ENCODE data around the gene GTF2B.
"Not testable (repeated sequence)": the region's sequence is repeated elsewhere in the genome, so short reads cannot be mapped to it uniquely, and the experiment has no call there.

The GTF2B gene

DNA sequence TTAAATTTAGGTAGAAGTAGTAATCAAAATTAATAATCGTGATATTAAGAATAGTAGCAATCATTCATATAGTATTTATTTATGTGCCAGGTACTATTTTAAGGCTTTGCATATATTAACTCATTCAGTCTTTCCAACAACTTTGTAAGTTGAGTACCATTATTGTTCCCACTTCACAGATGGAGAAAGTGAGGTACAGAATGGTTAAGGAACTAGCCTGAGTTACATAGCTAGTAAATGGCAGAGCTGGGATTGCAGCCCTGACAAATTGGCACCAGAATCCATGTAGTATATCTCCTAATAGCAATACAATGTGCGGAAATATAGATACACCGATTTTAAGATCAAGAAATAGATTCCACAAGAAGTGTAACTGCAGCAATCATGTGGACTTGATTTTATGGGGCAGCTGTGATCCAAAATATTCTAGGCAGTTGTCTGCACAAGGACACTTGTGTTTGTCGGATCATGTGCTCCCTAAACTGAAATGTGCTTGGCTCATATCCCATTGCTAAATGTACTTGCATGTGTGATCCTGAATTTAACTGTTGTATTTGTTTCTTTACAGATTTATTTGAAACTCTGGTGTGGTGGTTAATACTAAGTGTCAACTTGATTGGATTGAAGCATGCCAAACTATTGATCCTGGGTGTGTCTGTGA is 5.8 kb upstream of the GTF2B start:
- DNase-seq = no peak
- H3K27ac Mint-ChIP-seq = no peak overlapping the region
- no peaks in the 10 kb centered on the region for H3K27me3 Mint-ChIP-seq
- no peak overlapping the region for H3K4me3 Mint-ChIP-seq
- peaks cover 2% of the 10 kb centered on the region for H3K4me1 Mint-ChIP-seq (ENCODE audit: low read depth)
- H3K36me3 Mint-ChIP-seq (ENCODE audit: low read depth) = no peaks in the 10 kb centered on the region
- H3K9me3 Mint-ChIP-seq = peaks cover 1% of the 10 kb centered on the region

DNA sequence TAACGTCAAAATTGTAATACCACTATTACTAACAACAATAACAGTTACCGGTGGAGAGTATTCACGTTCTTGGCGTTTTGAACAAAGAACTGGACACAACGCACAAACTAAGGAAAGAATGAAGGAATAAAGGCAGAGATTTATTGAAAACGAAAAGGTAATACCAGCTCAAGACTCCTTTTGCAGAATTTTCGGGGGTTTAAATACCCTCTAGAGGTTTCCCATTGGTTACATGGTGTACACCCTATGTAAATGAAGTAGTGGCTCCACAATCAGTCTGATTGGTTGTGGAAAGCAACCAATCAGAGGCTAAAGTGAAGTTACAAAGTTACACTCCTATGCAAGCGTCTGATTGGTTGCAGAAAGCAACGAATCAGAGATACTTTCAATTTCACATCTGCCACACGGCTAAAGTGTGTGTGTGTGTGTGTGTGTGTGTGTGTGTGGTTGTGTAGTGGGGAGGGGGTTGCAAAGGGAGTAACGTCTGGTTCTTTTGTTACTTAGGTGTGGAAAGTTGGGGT is 1.1 kb upstream of the GTF2B start:
- DNase-seq = no peak
- Mint-ChIP-seq H3K4me3 (peak overlapping the region; percentile 95), H3K4me1 (ENCODE audit: low read depth) (peaks cover 36% of the 10 kb centered on the region), H3K36me3 (ENCODE audit: low read depth) (peaks cover 30% of the 10 kb centered on the region), H3K27me3 (no peaks in the 10 kb centered on the region), H3K9me3 (peaks cover 2% of the 10 kb centered on the region), H3K27ac (peak overlapping the region; percentile 96)

DNA sequence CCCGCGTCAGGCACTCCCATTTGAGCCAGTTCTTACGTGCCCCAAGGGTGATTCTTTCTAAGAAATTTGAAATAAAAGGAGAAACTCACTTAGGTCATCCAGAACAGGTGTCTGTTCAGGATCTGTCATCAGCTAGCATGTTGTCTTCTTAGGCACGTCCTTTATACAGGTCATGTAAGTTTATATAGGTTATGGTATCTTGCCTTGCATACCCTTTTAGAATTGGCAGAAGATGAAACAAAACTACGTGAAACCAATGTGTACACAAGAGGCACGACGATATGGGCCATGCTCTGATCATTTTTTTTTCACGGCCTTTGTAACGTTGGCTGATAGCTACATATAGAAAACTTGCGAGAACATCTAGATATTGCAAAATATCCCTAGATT is 579 bp upstream of the GTF2B start:
- no peak for DNase-seq
- Mint-ChIP-seq H3K4me3 (peak overlapping the region; percentile 95), H3K9me3 (peaks cover 2% of the 10 kb centered on the region), H3K27ac (peak overlapping the region; percentile 96), H3K4me1 (ENCODE audit: low read depth) (peaks cover 40% of the 10 kb centered on the region), H3K27me3 (no peaks in the 10 kb centered on the region), H3K36me3 (ENCODE audit: low read depth) (peaks cover 35% of the 10 kb centered on the region)

DNA sequence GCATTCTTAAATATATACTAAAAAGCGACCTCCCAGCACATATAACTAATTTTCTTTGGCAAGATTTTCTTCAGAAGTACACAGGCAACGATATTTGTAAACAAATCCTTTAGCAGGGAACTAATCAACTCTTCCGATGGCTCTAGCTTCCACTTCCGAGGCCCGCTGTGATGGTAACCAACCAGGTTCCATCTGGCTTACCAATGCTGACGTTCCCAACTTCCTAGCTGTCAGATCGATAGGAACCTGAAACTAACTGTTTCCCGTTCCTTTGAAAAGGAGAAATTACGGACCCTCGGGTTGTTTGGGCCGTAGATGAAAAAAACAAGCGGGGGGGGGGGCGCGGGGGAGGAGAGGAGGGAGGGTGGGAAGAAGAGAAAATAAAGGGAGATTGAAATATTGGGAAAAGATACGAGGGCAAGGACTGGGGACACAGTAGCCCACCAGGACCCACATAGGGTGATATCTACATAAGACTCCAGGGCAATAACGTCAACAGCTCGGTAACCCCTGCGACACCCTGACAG is 513 bp downstream of the GTF2B start:
- no peaks in the 10 kb centered on the region for H3K27me3 Mint-ChIP-seq
- peak overlapping the region; percentile 95 for H3K4me3 Mint-ChIP-seq
- peak overlapping the region; percentile 96 for H3K27ac Mint-ChIP-seq
- DNase-seq = no peak
- H3K9me3 Mint-ChIP-seq = peaks cover 2% of the 10 kb centered on the region
- peaks cover 46% of the 10 kb centered on the region for H3K36me3 Mint-ChIP-seq (ENCODE audit: low read depth)
- H3K4me1 Mint-ChIP-seq (ENCODE audit: low read depth) = peaks cover 43% of the 10 kb centered on the region

DNA sequence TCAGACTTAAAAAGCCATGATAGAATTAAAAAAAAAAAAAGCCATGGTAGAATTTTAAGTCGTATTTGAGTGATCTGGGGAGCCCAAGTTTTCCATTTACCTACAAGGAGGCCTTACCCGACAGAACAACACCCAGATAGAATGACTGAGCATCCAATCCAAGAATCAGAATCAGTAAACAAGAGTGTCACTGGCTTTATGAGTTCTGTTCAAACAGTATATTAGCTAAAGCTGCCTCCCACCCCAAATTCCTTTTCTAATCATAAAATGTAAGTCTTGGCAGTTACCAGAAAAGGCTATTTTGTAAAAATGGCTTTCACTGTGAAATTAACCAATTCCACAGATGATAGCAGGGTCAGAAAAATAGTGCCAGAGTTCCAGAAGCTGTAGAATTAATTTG is 1.2 kb downstream of the GTF2B start:
- Mint-ChIP-seq H3K4me3 (peak overlapping the region; percentile 95), H3K36me3 (ENCODE audit: low read depth) (peaks cover 51% of the 10 kb centered on the region), H3K27ac (peak overlapping the region; percentile 96), H3K27me3 (no peaks in the 10 kb centered on the region), H3K4me1 (ENCODE audit: low read depth) (peaks cover 43% of the 10 kb centered on the region), H3K9me3 (peaks cover 2% of the 10 kb centered on the region)
- DNase-seq = no peak

DNA sequence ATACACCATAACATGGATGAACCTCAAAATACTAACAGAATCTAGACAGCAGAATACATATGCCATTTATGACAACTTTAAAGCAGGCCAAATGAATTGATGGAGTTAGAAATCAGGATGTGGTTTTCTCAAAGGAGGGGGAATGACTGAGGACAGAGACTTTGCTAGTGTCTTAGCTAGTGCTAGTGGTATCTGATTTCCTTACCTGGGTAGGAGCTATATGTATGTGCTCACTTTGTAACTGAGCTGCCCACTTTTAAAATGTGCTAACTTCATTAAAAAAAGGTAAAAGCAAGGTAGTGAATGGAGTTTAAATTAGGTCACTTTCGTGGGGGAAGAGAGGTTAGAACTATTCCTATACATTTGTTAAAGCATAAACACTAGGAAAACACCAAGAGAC is 2.6 kb downstream of the GTF2B start:
- Mint-ChIP-seq H3K9me3 (peaks cover 2% of the 10 kb centered on the region), H3K36me3 (ENCODE audit: low read depth) (peaks cover 64% of the 10 kb centered on the region), H3K27me3 (no peaks in the 10 kb centered on the region), H3K4me3 (peak overlapping the region; percentile 32), H3K27ac (peak overlapping the region; percentile 77), H3K4me1 (ENCODE audit: low read depth) (peaks cover 54% of the 10 kb centered on the region)
- no peak for DNase-seq

DNA sequence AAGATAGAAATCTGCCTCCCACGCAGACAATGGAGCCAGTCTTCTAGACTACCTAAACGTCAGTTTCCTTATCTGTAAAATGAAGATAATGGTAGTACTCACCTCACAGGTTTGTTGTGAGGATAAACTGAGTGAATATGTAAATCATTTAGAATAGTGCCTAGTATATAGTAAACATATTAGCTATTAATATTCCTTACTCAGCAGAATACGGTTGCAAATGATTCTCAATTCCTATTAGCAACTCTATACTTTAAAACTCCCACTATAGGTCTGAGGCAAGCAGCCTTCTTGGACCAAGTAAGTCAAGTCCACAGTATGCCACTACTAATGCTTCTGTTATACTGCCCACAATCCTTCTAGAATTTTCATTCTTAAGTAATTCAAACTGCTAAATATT is 5.4 kb downstream of the GTF2B start:
- no peak overlapping the region for H3K4me3 Mint-ChIP-seq
- no peaks in the 10 kb centered on the region for H3K9me3 Mint-ChIP-seq
- peaks cover 84% of the 10 kb centered on the region for H3K36me3 Mint-ChIP-seq (ENCODE audit: low read depth)
- H3K27me3 Mint-ChIP-seq = no peaks in the 10 kb centered on the region
- DNase-seq = no peak
- H3K27ac Mint-ChIP-seq = peak overlapping the region; percentile 2
- peaks cover 70% of the 10 kb centered on the region for H3K4me1 Mint-ChIP-seq (ENCODE audit: low read depth)

DNA sequence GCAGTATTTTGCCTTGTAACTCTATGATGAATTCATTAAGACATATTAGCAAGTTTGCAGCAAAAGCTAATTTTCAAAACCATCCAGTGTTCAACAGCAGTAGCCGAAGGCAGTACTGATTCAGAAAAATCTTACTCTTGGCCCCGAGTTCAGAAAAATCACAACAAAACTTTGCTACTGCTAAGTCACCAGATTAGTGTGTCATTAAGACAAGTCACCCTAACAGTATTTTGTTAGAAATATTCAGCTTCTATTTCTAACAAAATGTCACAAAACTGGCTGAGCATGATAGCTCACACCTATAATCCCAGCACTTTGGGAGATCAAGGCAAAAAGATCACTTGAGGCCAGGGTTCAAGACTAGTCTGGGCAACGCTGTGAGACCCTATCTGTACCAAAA is 8.2 kb downstream of the GTF2B start:
- H3K9me3 Mint-ChIP-seq = no peaks in the 10 kb centered on the region
- H3K4me1 Mint-ChIP-seq (ENCODE audit: low read depth) = peaks cover 61% of the 10 kb centered on the region
- no peak overlapping the region for H3K4me3 Mint-ChIP-seq
- H3K27me3 Mint-ChIP-seq = no peaks in the 10 kb centered on the region
- DNase-seq = no peak
- peak overlapping the region; percentile 15 for H3K27ac Mint-ChIP-seq
- peaks cover 80% of the 10 kb centered on the region for H3K36me3 Mint-ChIP-seq (ENCODE audit: low read depth)

DNA sequence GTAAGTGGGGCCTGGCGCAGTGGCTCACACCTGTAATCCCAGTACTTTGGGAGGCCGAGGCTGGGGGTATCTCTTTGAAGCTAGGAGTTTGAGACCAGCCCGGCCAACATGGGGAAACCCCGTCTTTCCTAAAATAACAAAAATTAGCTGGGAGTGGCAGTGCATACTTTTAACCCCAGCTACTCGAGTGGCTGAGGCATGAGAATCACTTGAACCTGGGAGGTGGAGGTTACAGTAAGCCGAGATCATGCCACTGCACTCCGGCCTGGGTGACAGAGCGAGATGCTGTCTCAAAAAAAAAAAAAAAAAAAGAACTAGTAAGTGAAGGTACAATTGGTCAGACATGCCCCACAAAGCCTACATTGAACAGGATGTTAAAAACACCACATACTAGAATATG is 10.7 kb downstream of the GTF2B start:
- H3K9me3 Mint-ChIP-seq, H3K4me3 Mint-ChIP-seq, H3K27me3 Mint-ChIP-seq, DNase-seq: not testable (repeated sequence)
- Mint-ChIP-seq H3K4me1 (ENCODE audit: low read depth) (peaks cover 61% of the 10 kb centered on the region), H3K36me3 (ENCODE audit: low read depth) (peaks cover 67% of the 10 kb centered on the region), H3K27ac (peak overlapping the region; percentile 55)

DNA sequence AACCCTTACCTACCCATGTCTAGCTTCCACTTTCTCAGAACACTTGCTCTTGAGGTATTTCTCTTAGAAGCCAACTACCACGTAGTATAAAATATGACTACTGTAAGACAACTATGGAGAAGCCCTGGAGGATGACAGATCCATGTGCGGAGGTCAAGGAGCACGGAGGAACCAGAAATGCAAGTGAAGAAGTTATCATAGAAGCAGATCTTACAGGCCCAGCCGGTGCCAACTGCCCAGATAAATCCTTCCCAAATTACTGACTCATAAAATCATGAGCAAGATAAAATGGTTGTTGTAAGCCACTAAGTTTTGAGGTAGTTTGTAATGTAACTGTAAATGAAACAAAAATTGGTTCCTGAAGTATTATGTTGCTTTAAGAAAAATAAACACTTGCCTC is 12.6 kb downstream of the GTF2B start:
- Mint-ChIP-seq H3K4me1 (ENCODE audit: low read depth) (peaks cover 65% of the 10 kb centered on the region), H3K27ac (peak overlapping the region; percentile 30), H3K4me3 (no peak overlapping the region), H3K27me3 (no peaks in the 10 kb centered on the region), H3K36me3 (ENCODE audit: low read depth) (peaks cover 62% of the 10 kb centered on the region), H3K9me3 (no peaks in the 10 kb centered on the region)
- no peak for DNase-seq

DNA sequence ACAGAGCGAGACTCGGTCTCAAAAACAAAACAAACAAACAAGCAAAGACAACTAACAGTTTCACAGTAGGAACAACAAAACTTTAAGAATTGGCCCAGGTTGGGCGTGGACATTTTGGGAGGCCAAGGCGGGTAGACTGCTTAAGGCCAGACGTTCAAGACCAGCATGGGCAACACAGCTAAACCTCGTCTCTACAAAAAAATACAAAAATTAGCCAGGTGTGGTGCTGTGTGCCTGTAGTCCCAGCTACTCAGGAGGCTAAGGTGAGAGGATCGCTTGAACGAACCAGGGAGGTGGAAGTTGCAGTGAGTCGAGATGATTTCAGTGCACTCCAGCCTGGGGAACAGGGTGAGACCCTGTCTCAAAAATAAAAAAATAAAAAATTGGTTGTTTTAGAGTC is 13.5 kb downstream of the GTF2B start:
- H3K27ac Mint-ChIP-seq = peak overlapping the region; percentile 44
- peaks cover 59% of the 10 kb centered on the region for H3K36me3 Mint-ChIP-seq (ENCODE audit: low read depth)
- no peak for DNase-seq
- H3K27me3 Mint-ChIP-seq = no peaks in the 10 kb centered on the region
- H3K4me3 Mint-ChIP-seq = no peak overlapping the region
- peaks cover 60% of the 10 kb centered on the region for H3K4me1 Mint-ChIP-seq (ENCODE audit: low read depth)
- no peaks in the 10 kb centered on the region for H3K9me3 Mint-ChIP-seq

DNA sequence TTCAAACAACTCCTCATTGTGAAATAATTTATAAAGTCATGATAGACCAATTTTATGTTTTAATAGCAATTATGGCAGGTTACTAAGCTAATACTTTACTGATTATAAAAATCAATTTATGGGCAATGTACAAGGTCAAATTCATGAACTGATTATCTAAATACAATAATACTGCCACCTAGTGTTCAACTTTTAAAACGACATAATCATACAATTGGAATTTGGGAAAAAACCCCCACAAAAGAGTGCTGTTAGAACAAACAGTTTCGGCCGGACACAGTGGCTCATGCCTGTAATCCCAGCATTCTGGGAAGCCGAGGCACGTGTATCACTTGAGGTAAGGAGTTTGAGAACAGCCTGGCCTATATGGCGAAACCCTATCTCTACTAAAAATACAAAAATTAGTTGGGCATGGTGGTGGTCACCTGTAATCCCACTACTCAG is 14.0 kb downstream of the GTF2B start:
- Mint-ChIP-seq H3K27me3 (no peaks in the 10 kb centered on the region), H3K4me3 (no peak overlapping the region), H3K36me3 (ENCODE audit: low read depth) (peaks cover 59% of the 10 kb centered on the region), H3K4me1 (ENCODE audit: low read depth) (peaks cover 60% of the 10 kb centered on the region), H3K27ac (peak overlapping the region; percentile 44), H3K9me3 (no peaks in the 10 kb centered on the region)
- DNase-seq = peak; percentile 39

DNA sequence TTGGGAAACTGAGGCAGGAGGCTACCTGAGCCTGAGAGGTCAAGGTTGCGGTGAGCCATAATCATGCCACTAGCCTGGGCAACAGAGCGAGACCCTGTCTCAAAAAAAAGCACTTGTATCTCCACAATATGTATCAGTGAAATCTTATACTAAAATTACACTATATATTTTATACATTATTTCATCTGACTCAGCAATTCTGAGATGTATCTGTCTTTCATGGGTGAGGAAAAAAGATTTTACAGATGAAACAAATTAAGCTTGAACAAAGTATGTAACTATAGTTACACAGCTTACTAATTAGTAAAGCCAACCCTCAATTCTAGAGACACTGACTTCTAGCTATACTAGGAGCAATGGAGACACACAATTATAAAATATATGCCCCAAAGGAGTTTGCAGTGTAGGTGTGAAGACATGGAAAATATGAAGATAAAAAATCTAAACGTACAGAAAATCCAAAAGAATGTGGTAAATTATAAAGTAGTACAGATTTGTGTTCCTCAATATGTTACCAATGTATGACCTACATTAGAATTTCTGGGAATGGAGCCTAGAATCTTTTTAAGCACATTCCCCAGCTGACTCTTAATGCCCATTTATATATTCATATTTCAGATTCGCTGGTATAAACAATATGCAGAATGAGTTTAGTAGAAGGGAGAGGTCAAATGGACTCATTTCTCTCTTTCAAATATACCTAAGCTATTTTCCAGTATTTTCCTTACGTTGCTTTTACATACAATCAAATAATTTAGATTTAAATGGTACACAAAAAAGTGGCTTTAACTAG is 14.6 kb downstream of the GTF2B start:
- Mint-ChIP-seq H3K36me3 (ENCODE audit: low read depth) (peaks cover 54% of the 10 kb centered on the region), H3K27ac (no peak overlapping the region), H3K9me3 (no peaks in the 10 kb centered on the region), H3K4me3 (no peak overlapping the region), H3K27me3 (no peaks in the 10 kb centered on the region), H3K4me1 (ENCODE audit: low read depth) (peaks cover 54% of the 10 kb centered on the region)
- no peak for DNase-seq

DNA sequence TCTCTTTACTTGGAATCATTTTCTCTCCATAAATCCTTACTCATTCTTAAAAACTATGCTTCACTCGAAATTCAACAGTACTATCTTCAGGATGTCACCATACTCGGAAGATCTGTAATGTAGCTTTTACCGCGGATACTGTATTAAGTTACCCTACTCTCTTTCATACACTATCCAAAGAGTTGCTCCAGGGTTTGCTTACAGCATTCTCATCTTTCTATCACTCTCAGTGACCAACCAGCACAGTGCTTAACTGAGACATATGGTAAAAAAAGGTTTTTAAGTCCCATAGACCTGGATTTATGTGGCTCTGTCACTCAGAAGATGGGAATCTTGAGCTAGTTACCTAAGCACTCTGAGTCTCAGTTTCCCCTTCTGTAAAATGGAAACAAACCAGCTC is 15.8 kb downstream of the GTF2B start:
- no peaks in the 10 kb centered on the region for H3K27me3 Mint-ChIP-seq
- no peak overlapping the region for H3K4me3 Mint-ChIP-seq
- peaks cover 53% of the 10 kb centered on the region for H3K4me1 Mint-ChIP-seq (ENCODE audit: low read depth)
- peaks cover 54% of the 10 kb centered on the region for H3K36me3 Mint-ChIP-seq (ENCODE audit: low read depth)
- no peaks in the 10 kb centered on the region for H3K9me3 Mint-ChIP-seq
- peak overlapping the region; percentile 39 for H3K27ac Mint-ChIP-seq
- DNase-seq = no peak
